Gastroesophageal sphincter (tissue), 4 donors: ENCODE results near the gene IRF6. TPM values are rescaled to one million over a fixed set of nuclear protein-coding genes. Genes with fewer than 3 reads are reported as not detected.

Experiments used
- ATAC-seq: fragments of 150-250 bp; one replicate; pipeline ENCODE4 v1.9.1; 2016; ENCODE audit warnings: mild to moderate bottlenecking, moderate library complexity
- H3K27ac ChIP-seq, 4 donors: fragments of 200-600 bp; sonication (generic) in 3 of 4; 1 replicate in 3 of 4; 2 replicates in 1 of 4; pipeline ENCODE4 v1.5.1; 2016 to 2019
- H3K27me3 ChIP-seq: fragments of 200-600 bp; sonication (generic); one replicate; pipeline ENCODE4 v1.5.1; 2019
- H3K36me3 ChIP-seq, 2 donors: fragments of 200-600 bp; sonication (generic); one replicate each; pipeline ENCODE4 v1.5.1; 2019; ENCODE audit warnings: control low read depth in 1 of 2
- H3K4me1 ChIP-seq, 3 donors: fragments of 200-600 bp; sonication (generic); 1 replicate in 2 of 3; 2 replicates in 1 of 3; pipeline ENCODE4 v1.5.1; 2016 to 2019; ENCODE audit warnings: control low read depth in 2 of 3
- H3K4me3 ChIP-seq, 2 donors: fragments of 200-600 bp; sonication (generic); one replicate each; pipeline ENCODE4 v1.5.1; 2019; ENCODE audit warnings: mild to moderate bottlenecking in 1 of 2, moderate library complexity in 1 of 2
- H3K9me3 ChIP-seq, 3 donors: fragments of 200-600 bp; sonication (generic); one replicate each; pipeline ENCODE4 v1.5.1; 2017 to 2019; ENCODE audit warnings: control low read depth in 2 of 3
- EP300 ChIP-seq: sonication (generic); formaldehyde crosslinking; IDR thresholded peaks from one replicate; pipeline ENCODE4 v1.6.1; 2017; ENCODE audit warnings: antibody characterized with exemption, mild to moderate bottlenecking
- POLR2A ChIP-seq, 2 donors: fragments of 450-650 bp; IDR thresholded peaks; one replicate each; pipeline ENCODE4 v1.6.1; 2017; ENCODE audit warnings: antibody characterized with exemption in 2 of 2, mild to moderate bottlenecking in 2 of 2, moderate library complexity in 1 of 2
- POLR2AphosphoS5 ChIP-seq: sonication (generic); formaldehyde crosslinking; IDR thresholded peaks from one replicate; pipeline ENCODE4 v1.6.1; 2017; ENCODE audit warnings: antibody characterized with exemption
- WGBS, 2 donors: methylation state at CpG; one replicate each; pipeline ENCODE4 v1.1.5; 2018; ENCODE audit warnings: low coverage in 1 of 2; 5-methylcytosine and 5-hydroxymethylcytosine counted together
- total RNA-seq, 4 donors: library from RNA; depleted of rRNA; stranded (reverse); fragments of >200 nt; gene quantifications; one replicate each; pipeline ENCODE4 v1.1.0, GENCODE V29; 2016
- TF ChIP-seq, protein P1 (sequence below), 4 experiments: fragments of 200-600 bp in 2 of 4; fragments of 450-650 bp in 2 of 4; sonication (generic) in 1 of 4; IDR thresholded peaks; one replicate each; pipeline ENCODE4 v1.5.1; 2017 to 2019; ENCODE audit warnings: antibody characterized with exemption in 4 of 4, mild to moderate bottlenecking in 2 of 4, moderate library complexity in 2 of 4

The IRF6 gene
- total RNA-seq, 4 donors from 2014 or later = 1.2 to 6.8 (median 2.8) TPM

DNA sequence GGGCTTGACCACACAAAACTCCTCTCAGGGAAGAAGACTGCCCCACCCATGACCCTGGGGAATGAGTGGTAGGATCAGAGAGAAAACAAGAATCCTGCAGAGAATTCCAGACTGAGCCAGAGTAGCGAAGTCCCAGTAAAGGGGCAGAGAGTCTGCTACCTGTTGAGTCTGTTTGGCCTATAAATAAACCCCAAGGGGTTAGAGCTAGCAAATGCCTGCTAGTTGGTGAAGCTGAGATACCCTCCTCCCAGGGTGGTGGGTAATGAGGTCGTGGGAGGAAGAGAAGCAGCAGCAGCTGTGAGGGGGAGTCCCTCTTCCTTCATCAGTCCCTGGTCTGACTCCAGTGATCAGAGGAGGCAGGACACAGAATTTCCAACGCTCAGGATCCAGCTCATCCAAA, 47.5 kb downstream of the IRF6 start:
- WGBS, 2 donors = 100% methylated on average over 2 of the region's 3 CpGs; no CpG with 5 or more reads in 1 of the 2 donors
- no peak for TF ChIP-seq POLR2AphosphoS5
- Histone ChIP-seq H3K4me3 (no peak overlapping the region), H3K4me1 (peaks cover 0 to 6% (median 0%) of the 10 kb centered on the region in 3 donors), H3K36me3 (no peaks in the 10 kb centered on the region), H3K27ac (no peak overlapping the region), H3K9me3 (no peaks in the 10 kb centered on the region), H3K27me3 (no peaks in the 10 kb centered on the region)
- ATAC-seq = no peak

DNA sequence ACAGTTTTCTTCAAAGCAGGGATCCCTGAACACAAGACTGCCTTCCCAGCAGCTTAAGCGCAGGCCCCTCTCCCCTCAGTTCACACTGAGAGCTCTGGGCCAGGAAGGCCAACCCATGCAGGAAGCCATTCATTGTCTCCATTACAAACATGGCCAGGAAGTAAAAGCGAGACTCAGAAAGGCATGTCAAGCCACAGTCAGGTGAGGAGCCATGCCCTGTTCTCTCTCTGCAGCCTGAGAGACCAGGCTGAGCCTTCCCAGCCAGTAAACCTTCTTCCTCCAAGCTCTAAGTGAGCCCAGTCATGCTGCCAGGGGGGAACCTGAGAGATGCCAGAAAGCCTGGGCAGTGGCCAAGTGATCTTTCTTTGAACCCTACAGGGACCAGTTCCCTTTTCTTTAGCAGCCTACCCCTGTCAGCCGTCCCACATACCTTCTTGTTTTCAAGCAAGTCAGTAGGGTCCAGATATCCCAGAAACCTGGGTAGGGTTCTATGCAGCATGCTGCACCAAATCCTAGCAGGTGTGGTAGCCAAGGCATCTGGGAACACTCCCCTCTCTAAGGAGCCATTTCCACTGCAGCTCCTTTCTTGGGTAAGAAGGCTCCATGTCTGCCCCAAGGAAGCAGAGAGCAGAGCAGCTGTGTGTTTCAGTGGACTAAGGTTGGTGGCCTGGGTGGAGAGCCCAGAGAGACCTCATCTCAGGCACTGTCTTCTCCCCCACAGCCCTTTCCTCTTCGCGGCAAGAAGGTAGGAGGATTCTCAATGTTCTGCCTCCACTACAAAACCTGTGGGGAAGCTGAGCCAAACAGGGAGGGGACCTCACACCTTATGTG, 49.1 kb downstream of the IRF6 start:
- no peak for ATAC-seq
- Histone ChIP-seq H3K27ac (peak overlapping the region in 1 of 4 donors; percentile 22), H3K4me3 (peak overlapping the region in 1 of 2 donors; percentile 12), H3K27me3 (no peaks in the 10 kb centered on the region), H3K4me1 (peaks cover 0 to 6% (median 0%) of the 10 kb centered on the region in 3 donors), H3K9me3 (no peaks in the 10 kb centered on the region), H3K36me3 (no peaks in the 10 kb centered on the region)
- TF ChIP-seq POLR2A (IDR thresholded peaks at IDR 0.05) (no peak), EP300 (no peak), POLR2AphosphoS5 (no peak)
- TF ChIP-seq, protein P1, sequence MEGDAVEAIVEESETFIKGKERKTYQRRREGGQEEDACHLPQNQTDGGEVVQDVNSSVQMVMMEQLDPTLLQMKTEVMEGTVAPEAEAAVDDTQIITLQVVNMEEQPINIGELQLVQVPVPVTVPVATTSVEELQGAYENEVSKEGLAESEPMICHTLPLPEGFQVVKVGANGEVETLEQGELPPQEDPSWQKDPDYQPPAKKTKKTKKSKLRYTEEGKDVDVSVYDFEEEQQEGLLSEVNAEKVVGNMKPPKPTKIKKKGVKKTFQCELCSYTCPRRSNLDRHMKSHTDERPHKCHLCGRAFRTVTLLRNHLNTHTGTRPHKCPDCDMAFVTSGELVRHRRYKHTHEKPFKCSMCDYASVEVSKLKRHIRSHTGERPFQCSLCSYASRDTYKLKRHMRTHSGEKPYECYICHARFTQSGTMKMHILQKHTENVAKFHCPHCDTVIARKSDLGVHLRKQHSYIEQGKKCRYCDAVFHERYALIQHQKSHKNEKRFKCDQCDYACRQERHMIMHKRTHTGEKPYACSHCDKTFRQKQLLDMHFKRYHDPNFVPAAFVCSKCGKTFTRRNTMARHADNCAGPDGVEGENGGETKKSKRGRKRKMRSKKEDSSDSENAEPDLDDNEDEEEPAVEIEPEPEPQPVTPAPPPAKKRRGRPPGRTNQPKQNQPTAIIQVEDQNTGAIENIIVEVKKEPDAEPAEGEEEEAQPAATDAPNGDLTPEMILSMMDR (IDR thresholded peaks at IDR 0.05) = no peak
- WGBS, 2 donors = 80 to 83% methylated on average over 1 of the region's 5 CpGs

DNA sequence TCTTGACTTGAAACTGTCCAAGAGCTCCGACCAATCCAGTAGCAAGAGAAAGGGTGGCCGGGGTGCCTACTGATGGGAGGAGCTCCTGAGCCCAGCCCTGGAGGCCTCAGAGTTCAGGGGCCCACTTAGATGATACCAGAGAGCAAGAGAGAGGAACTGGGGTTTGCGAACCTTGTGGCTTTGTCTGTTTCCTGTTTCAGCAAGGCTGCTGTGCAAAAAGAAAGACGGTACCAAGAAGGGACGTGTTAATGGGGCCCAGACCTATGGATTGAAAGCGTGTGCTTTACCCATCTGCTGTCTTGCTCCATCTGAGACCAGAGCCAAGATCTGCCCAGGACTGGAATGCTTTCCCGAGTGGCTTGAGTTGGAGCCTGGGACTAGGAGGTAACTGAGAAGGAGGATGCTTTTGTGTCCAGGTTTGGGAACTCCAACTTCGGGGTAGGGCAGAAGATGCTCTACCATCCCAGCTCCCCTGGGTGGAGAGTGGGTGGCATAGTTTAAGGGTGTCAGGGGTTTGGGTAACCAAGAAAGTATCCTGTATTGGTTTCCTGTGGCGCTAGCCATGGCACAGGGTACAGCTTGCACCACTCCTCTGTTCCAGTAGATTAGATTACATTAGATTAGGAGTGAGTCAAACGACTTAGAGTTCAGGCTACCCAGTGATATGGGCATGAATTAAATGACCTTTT, 49.9 kb downstream of the IRF6 start, which contains the start of gene TRAF3IP3:
Gene TRAF3IP3 (plus strand): TSS at position 128 of the 689 bp plus-strand sequence. CDS start 3,987 bp downstream, outside the sequence.
- TF ChIP-seq, protein P1 (IDR thresholded peaks at IDR 0.05) = no peak
- no peak for TF ChIP-seq POLR2A (IDR thresholded peaks at IDR 0.05)
- TF ChIP-seq POLR2AphosphoS5 = no peak
- TF ChIP-seq EP300 = no peak
- Histone ChIP-seq H3K27me3 (no peaks in the 10 kb centered on the region), H3K9me3 (no peaks in the 10 kb centered on the region), H3K27ac (peak within 1 kb of the TSS in 1 of 4 donors; percentile 22), H3K4me1 (peaks cover 0 to 2% (median 0%) of the 10 kb centered on the region in 3 donors), H3K4me3 (peak within 1 kb of the TSS in 1 of 2 donors; percentile 12), H3K36me3 (no peaks in the 10 kb centered on the region)
- ATAC-seq = no peak
- 56 to 91% methylated on average over 4 to 5 of the region's 10 CpGs for WGBS, 2 donors

DNA sequence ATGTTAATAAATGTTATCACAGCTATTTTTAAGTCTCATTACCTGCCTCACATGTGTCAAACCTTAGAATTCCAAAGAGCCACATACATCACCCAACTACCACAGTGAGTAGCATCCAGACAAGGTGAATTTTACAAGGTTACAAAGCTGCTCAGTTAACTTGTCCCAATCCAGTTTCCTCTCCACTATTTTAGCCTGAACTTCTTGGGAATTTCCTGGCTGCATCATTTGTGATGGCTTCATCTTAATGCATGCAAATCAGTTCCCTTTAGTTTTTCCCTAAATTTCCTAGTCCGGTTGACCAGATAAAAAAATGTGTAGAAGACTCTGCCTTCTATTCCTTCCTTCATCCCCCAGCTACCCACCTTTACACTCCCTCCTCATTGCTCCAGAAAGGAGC, 50.7 kb downstream of the IRF6 start:
- ATAC-seq = no peak
- Histone ChIP-seq H3K4me1 (no peaks in the 10 kb centered on the region), H3K4me3 (no peak overlapping the region), H3K36me3 (no peaks in the 10 kb centered on the region), H3K27me3 (no peaks in the 10 kb centered on the region), H3K9me3 (no peaks in the 10 kb centered on the region), H3K27ac (no peak overlapping the region)
- WGBS, 2 donors = 70 to 86% methylated on average over 1 of the region's 1 CpG
- TF ChIP-seq POLR2A (IDR thresholded peaks at IDR 0.05) = no peak
- no peak for TF ChIP-seq EP300
- TF ChIP-seq, protein P1 (IDR thresholded peaks at IDR 0.05) = no peak
- TF ChIP-seq POLR2AphosphoS5 = no peak

DNA sequence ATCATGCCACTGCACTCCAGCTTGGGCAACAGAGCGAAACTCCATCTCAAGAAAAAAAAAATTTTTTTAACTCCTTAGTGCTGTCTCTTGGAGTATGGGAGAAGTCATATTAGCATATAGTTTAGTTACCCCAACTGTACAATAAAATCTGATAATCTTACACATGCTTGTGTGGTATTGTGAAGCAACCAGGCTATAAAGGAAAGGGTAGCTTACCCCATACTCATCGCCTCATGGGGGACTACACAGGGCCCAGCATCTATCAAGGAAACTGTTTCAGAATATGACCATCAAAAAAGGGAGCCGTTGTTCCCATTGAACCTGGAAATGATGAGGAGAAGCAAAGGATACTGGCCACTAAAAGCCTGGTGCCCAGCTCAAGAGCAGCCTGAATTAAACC, 53.1 kb downstream of the IRF6 start:
- H3K27me3 ChIP-seq = no peaks in the 10 kb centered on the region
- H3K4me1 ChIP-seq = peaks cover 0 to 5% (median 0%) of the 10 kb centered on the region in 3 donors
- no peak overlapping the region for H3K4me3 ChIP-seq
- 83 to 100% methylated on average over 1 to 3 of the region's 3 CpGs for WGBS, 2 donors
- H3K36me3 ChIP-seq = no peaks in the 10 kb centered on the region
- H3K9me3 ChIP-seq = no peaks in the 10 kb centered on the region
- no peak overlapping the region for H3K27ac ChIP-seq
- no peak for TF ChIP-seq POLR2AphosphoS5
- TF ChIP-seq POLR2A (IDR thresholded peaks at IDR 0.05) = no peak
- no peak for ATAC-seq
